DND-41 (cell line): ENCODE measurements around the gene RPUSD1.

Source experiments
- EZH2 ChIP-seq: IDR thresholded peaks from 3 replicates; pipeline ENCODE4 v1.6.1; 2012; ENCODE audit warnings: borderline replicate concordance, low read depth, mild to moderate bottlenecking, moderate library complexity, low read length, inconsistent platforms; ENCODE audit not compliant: severe bottlenecking
- TF ChIP-seq, protein P1 (sequence below): IDR thresholded peaks from 2 replicates; pipeline ENCODE4 v1.5.1; 2012; ENCODE audit warnings: borderline replicate concordance, low read length, moderate library complexity, mild to moderate bottlenecking; ENCODE audit not compliant: poor library complexity, severe bottlenecking; ENCODE audit errors: extremely low read depth

DNA sequence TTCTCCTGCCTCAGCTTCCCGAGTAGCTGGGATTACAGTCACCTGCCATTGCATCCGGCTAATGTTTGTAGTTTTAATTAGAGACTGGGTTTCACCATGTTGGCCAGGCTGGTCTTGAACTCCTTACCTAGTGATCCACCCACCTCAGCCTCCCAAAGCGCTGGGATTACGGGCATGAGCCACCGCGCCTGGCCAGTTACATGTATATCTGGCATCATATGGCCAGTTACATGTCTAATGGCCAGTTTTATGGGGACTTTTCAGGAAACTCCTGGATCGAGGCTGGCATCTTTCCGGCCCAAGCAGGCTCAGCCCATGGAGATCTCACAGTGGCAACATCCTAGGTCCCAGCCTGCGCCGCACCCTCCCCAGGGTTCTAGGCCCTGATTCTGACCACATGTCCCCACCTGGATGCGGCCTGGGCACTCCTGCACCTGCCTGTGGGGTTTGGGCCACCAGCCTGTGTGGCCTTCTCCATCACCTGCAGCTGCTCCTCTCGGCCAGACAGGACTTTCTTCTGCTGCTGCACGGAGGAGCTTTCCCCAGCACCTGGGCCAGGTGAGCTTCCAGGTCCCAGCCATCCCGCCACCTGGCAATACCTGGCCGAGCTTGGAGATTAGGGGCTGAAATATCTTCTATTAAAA lies 46.1 kb downstream of the RPUSD1 start:
- no peak for TF ChIP-seq EZH2
- TF ChIP-seq, protein P1, sequence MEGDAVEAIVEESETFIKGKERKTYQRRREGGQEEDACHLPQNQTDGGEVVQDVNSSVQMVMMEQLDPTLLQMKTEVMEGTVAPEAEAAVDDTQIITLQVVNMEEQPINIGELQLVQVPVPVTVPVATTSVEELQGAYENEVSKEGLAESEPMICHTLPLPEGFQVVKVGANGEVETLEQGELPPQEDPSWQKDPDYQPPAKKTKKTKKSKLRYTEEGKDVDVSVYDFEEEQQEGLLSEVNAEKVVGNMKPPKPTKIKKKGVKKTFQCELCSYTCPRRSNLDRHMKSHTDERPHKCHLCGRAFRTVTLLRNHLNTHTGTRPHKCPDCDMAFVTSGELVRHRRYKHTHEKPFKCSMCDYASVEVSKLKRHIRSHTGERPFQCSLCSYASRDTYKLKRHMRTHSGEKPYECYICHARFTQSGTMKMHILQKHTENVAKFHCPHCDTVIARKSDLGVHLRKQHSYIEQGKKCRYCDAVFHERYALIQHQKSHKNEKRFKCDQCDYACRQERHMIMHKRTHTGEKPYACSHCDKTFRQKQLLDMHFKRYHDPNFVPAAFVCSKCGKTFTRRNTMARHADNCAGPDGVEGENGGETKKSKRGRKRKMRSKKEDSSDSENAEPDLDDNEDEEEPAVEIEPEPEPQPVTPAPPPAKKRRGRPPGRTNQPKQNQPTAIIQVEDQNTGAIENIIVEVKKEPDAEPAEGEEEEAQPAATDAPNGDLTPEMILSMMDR: no peak
